C4-2B (cell line): ENCODE results near the gene MAP3K12.

Experiments used
- CTCF ChIP-seq: fragments of 450-650 bp; conservative IDR thresholded peaks from 2 replicates; pipeline ENCODE4 v1.5.1; 2017; ENCODE audit warnings: mild to moderate bottlenecking
- ZFX ChIP-seq: fragments of 450-650 bp; IDR thresholded peaks from 2 replicates; pipeline ENCODE4 v1.6.1; 2017

DNA sequence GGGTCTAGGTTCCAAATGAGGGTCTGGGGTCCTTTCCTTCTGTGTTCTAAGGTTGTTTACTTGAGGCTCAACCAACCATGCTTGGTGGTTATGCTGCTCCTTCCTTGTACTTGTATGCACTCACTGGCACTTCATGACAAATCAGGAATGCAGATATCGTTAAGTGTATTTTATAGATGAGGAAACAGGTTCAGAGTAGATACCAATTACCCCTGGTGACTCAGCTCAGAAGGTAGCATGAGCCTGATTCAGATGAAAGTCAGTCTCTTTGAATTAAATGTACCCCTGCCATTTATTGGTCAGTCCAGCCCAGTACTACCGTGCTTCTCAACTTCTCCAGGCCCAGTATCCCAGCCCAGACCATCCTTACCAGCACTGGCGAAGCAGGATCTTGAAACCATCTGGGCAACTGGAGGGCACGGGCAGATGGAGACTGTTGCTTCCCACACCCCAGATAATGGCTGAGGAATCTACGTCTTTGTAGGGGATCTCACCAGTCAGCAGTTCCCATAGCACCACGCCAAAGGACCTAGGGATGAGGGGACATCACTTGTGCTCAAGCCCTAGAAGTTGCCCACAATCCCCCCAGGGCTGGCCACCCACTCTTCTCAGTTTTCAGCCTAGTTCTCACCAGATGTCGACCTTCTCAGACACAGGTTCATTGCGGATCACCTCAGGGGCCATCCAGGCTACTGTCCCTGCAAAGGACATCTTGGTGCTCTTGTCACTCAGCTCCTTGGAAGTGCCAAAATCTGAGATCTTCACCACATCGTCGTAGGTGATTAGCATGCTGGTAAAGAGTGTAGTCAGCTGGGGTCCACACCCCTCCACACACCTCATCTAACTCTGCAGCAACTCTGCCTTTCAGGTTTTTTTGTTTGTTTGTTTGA is 14.3 kb downstream of the MAP3K12 start:
- no peak for TF ChIP-seq CTCF
- TF ChIP-seq ZFX: no peak
